HG03196 (cell line): ENCODE measurements around the gene SPINK13.
"Not testable (repeated sequence)": the region's sequence is repeated elsewhere in the genome, so short reads cannot be mapped to it uniquely, and the experiment has no call there.

Experiments
- ATAC-seq: cut with Tn5 transposase; IDR thresholded peaks from one replicate; pipeline ENCODE4 v1.9.1; 2021; ENCODE audit not compliant: unreplicated experiment

The SPINK13 gene

GRCh38 chr5:148311484-148311883, 42.9 kb downstream of the SPINK13 start:
- ATAC-seq = no peak

GRCh38 chr5:148312153-148312552, 43.6 kb downstream of the SPINK13 start, which contains the start of gene SPINK7:
Gene SPINK7, plus strand, starts transcription at chr5:148312423. Its CDS starts 61 bp downstream, at chr5:148312484.
- no peak for ATAC-seq

- no peak for ATAC-seq
Observed at GRCh38 chr5:148314187-148314586, 45.6 kb downstream of the SPINK13 start.

- no peak for ATAC-seq
Observed at GRCh38 chr5:148314731-148315130, 46.1 kb downstream of the SPINK13 start.

- not testable (repeated sequence) for ATAC-seq
Observed at GRCh38 chr5:148320011-148320963, 51.7 kb downstream of the SPINK13 start.

GRCh38 chr5:148333262-148333849, 64.8 kb downstream of the SPINK13 start:
- no peak for ATAC-seq

GRCh38 chr5:148335259-148335658, 66.7 kb downstream of the SPINK13 start, which contains the start of gene SPINK9:
Gene SPINK9, plus strand, starts transcription at chr5:148335559. Its CDS starts 55 bp downstream, at chr5:148335614.
- ATAC-seq = no peak
